ENCODE measurements around the gene PNLDC1. TPM values are rescaled to one million over a fixed set of nuclear protein-coding genes. Genes with fewer than 3 reads are reported as not detected.

The PNLDC1 gene
- total and polyA plus RNA-seq, 9 of the 15 experiments (the other 6 are each of a cell fraction or from before 2014, with no cell fraction given), result 0.12 TPM; not detected in 8

GRCh38 chr6:159761873-159762680, 38.0 kb upstream of the PNLDC1 start, which contains the start of gene ACAT2 (continued):
- TF ChIP-seq AFF4 (CRISPR knock-in tag; IDR thresholded peaks at IDR 0.05) (peak; percentile 83; the same call in 1 of the 2 replicates), NR2F6 (CRISPR knock-in tag; IDR thresholded peaks at IDR 0.05) (no peak), ZFPM2 (CRISPR knock-in tag; IDR thresholded peaks at IDR 0.05) (no peak), ZNF277 (CRISPR knock-in tag; IDR thresholded peaks at IDR 0.05; ENCODE audit: borderline replicate concordance) (no peak), GABPB1 (CRISPR knock-in tag; IDR thresholded peaks at IDR 0.05) (peak; percentile 78), SREBF1 (IDR thresholded peaks at IDR 0.05; ENCODE audit: borderline replicate concordance, low read depth, low read length) (peak; percentile 60; the same call in 1 of the 2 replicates), JUN (IDR thresholded peaks at IDR 0.05; ENCODE audit: borderline replicate concordance, low read depth, low read length) (no peak), JUN (CRISPR knock-in tag; IDR thresholded peaks at IDR 0.05; ENCODE audit: borderline replicate concordance) (no peak), BACH1 (tag; IDR thresholded peaks at IDR 0.05) (no peak), RBM14 (IDR thresholded peaks at IDR 0.05; ENCODE audit: borderline replicate concordance, insufficient read depth, low read depth, low read length) (no peak), ARID4B (CRISPR knock-in tag; IDR thresholded peaks at IDR 0.05) (peak; percentile 96), ZNF41 (CRISPR knock-in tag; conservative IDR thresholded peaks at IDR 0.05) (0 out of 2 replicates have a peak, but pooled peaks have one; percentile 7), SMAD2 (IDR thresholded peaks at IDR 0.05; ENCODE audit: low read depth, low read length) (no peak), E2F6 (IDR thresholded peaks at IDR 0.05; ENCODE audit: borderline replicate concordance in 1 of 2, extremely low read depth in 1 of 2, insufficient read depth in 1 of 2, insufficient read length in 1 of 2, low read depth in 1 of 2, low read length in 1 of 2, poor library complexity in 1 of 2, severe bottlenecking in 1 of 2) (peak; percentile 59 to 84), EHMT2 (IDR thresholded peaks at IDR 0.05) (no peak)
